H9 (cell line): ENCODE results near the gene ABCC12. TPM values are rescaled to one million over a fixed set of nuclear protein-coding genes. Genes with fewer than 3 reads are reported as not detected.
A peak's percentile ranks its signal among the peaks of the same experiment; 100 is the strongest.

Experiments
- DNase-seq: peaks from one replicate; pipeline ENCODE4 v3.0.0-alpha.2; 2017
- H2AFZ ChIP-seq: one replicate; pipeline ENCODE4 v1.6.1; 2013; ENCODE audit warnings: mild to moderate bottlenecking, low read length, control low read depth, moderate library complexity
- H2AK5ac ChIP-seq: 2 replicates; pipeline ENCODE4 v1.6.1; 2013; ENCODE audit warnings: low read length, control low read depth, mixed read lengths; ENCODE audit not compliant: insufficient read length
- H2BK120ac ChIP-seq: one replicate; pipeline ENCODE4 v1.6.1; 2013; ENCODE audit warnings: low read depth, mild to moderate bottlenecking, low read length, control low read depth, inconsistent platforms; ENCODE audit not compliant: poor library complexity, severe bottlenecking
- H2BK12ac ChIP-seq: 2 replicates; pipeline ENCODE4 v1.6.1; 2013; ENCODE audit warnings: low read length, control low read depth, mixed read lengths, low read depth; ENCODE audit not compliant: insufficient read length
- H2BK15ac ChIP-seq: 2 replicates; pipeline ENCODE4 v1.6.1; 2013; ENCODE audit warnings: low read depth, low read length, control low read depth
- H2BK20ac ChIP-seq: one replicate; pipeline ENCODE4 v1.6.1; 2013; ENCODE audit warnings: low read depth, mild to moderate bottlenecking, low read length, control low read depth, inconsistent platforms; ENCODE audit not compliant: poor library complexity, severe bottlenecking
- H2BK5ac ChIP-seq: 2 replicates; pipeline ENCODE4 v1.6.1; 2013; ENCODE audit warnings: low read length, control low read depth, mixed read lengths; ENCODE audit not compliant: insufficient read length
- H3K14ac ChIP-seq: 2 replicates; pipeline ENCODE4 v1.6.1; 2013; ENCODE audit warnings: low read length, control low read depth; ENCODE audit not compliant: insufficient read depth
- H3K18ac ChIP-seq: 2 replicates; pipeline ENCODE4 v1.6.1; 2013; ENCODE audit warnings: low read depth, mild to moderate bottlenecking, mixed read lengths, low read length, control low read depth; ENCODE audit not compliant: insufficient read length
- H3K23ac ChIP-seq: 2 replicates; pipeline ENCODE4 v1.6.1; 2013; ENCODE audit warnings: low read length, control low read depth, mixed read lengths, low read depth; ENCODE audit not compliant: insufficient read length
- H3K23me2 ChIP-seq: 2 replicates; pipeline ENCODE4 v1.6.1; 2013; ENCODE audit warnings: low read depth, mild to moderate bottlenecking, mixed read lengths, low read length, control low read depth; ENCODE audit not compliant: insufficient read length, poor library complexity, severe bottlenecking
- H3K27ac ChIP-seq: 2 replicates; pipeline ENCODE4 v1.5.1; 2013; ENCODE audit warnings: low read length, control low read depth, mixed read lengths, low read depth; ENCODE audit not compliant: insufficient read length
- H3K27me3 ChIP-seq: 2 replicates; pipeline ENCODE4 v1.6.1; 2013; ENCODE audit warnings: low read length, control low read depth, inconsistent platforms; ENCODE audit not compliant: insufficient read depth
- H3K4ac ChIP-seq: 2 replicates; pipeline ENCODE4 v1.6.1; 2013; ENCODE audit warnings: low read depth, mild to moderate bottlenecking, control low read depth, inconsistent platforms, low read length, moderate library complexity
- H3K4me1 ChIP-seq: 2 replicates; pipeline ENCODE4 v1.6.1; 2013; ENCODE audit warnings: low read length, control low read depth, inconsistent platforms; ENCODE audit not compliant: insufficient read depth
- H3K4me2 ChIP-seq: 2 replicates; pipeline ENCODE4 v1.6.1; 2013; ENCODE audit warnings: low read length, control low read depth, mixed read lengths; ENCODE audit not compliant: insufficient read length, insufficient read depth
- H3K56ac ChIP-seq: 2 replicates; pipeline ENCODE4 v1.6.1; 2013; ENCODE audit warnings: low read depth, mild to moderate bottlenecking, mixed read lengths, low read length, control low read depth; ENCODE audit not compliant: insufficient read length
- H3K79me1 ChIP-seq: 2 replicates; pipeline ENCODE4 v1.6.1; 2013; ENCODE audit warnings: low read depth, mild to moderate bottlenecking, moderate library complexity, low read length, control low read depth, inconsistent platforms; ENCODE audit not compliant: insufficient read depth, poor library complexity, severe bottlenecking
- H3K79me2 ChIP-seq: 2 replicates; pipeline ENCODE4 v1.6.1; 2013; ENCODE audit warnings: low read length, control low read depth, inconsistent platforms; ENCODE audit not compliant: insufficient read depth
- H3K9ac ChIP-seq: 2 replicates; pipeline ENCODE4 v1.6.1; 2013; ENCODE audit warnings: low read length, control low read depth, mixed read lengths; ENCODE audit not compliant: insufficient read length; ENCODE audit errors: extremely low read depth
- H3K9me3 ChIP-seq: one replicate; pipeline ENCODE4 v1.6.1; 2013; ENCODE audit warnings: low read depth, low read length, inconsistent platforms; ENCODE audit not compliant: control insufficient read depth
- H3T11ph ChIP-seq: one replicate; pipeline ENCODE4 v1.6.1; 2013; ENCODE audit warnings: mild to moderate bottlenecking, low read length, control low read depth, inconsistent platforms
- H4K20me1 ChIP-seq: one replicate; pipeline ENCODE4 v1.6.1; 2013; ENCODE audit not compliant: control insufficient read depth, insufficient read length, insufficient read depth
- H4K5ac ChIP-seq: 2 replicates; pipeline ENCODE4 v1.6.1; 2013; ENCODE audit warnings: low read depth, mild to moderate bottlenecking, mixed read lengths, low read length, control low read depth; ENCODE audit not compliant: insufficient read length
- H4K8ac ChIP-seq: replicated peaks from 2 replicates; pipeline ENCODE4 v1.6.1; 2013; ENCODE audit warnings: low read length, control low read depth, mixed read lengths, low read depth; ENCODE audit not compliant: insufficient read length
- H4K91ac ChIP-seq: 2 replicates; pipeline ENCODE4 v1.6.1; 2013; ENCODE audit warnings: low read depth, mild to moderate bottlenecking, moderate library complexity, mixed read lengths, low read length, control low read depth; ENCODE audit not compliant: insufficient read length
- H3K27ac Mint-ChIP-seq, 3 experiments: 2 replicates in 2 of 3; 3 replicates in 1 of 3; pipeline ENCODE4 v1.8.0; 2020 to 2021; ENCODE audit warnings: mixed read lengths in 3 of 3, mild to moderate bottlenecking in 1 of 3, moderate library complexity in 1 of 3
- H3K27me3 Mint-ChIP-seq: 2 replicates; pipeline ENCODE4 v1.8.0; 2021; ENCODE audit warnings: low read depth, mild to moderate bottlenecking, moderate library complexity, mixed read lengths
- H3K36me3 Mint-ChIP-seq, 3 experiments: 2 replicates in 2 of 3; 3 replicates in 1 of 3; pipeline ENCODE4 v1.8.0; 2020 to 2021; ENCODE audit warnings: low read depth in 3 of 3, mixed read lengths in 3 of 3; ENCODE audit not compliant: insufficient read depth in 1 of 3
- H3K4me1 Mint-ChIP-seq, 2 experiments: 2 replicates each; pipeline ENCODE4 v1.8.0; 2020; ENCODE audit warnings: mixed read lengths in 2 of 2
- H3K4me3 Mint-ChIP-seq, 2 experiments: 2 replicates in 1 of 2; 3 replicates in 1 of 2; pipeline ENCODE4 v1.8.0; 2020 to 2021; ENCODE audit warnings: mild to moderate bottlenecking in 2 of 2, mixed read lengths in 2 of 2, moderate library complexity in 1 of 2
- H3K9me3 Mint-ChIP-seq, 2 experiments: 2 replicates in 1 of 2; 3 replicates in 1 of 2; pipeline ENCODE4 v1.8.0; 2020; ENCODE audit warnings: mild to moderate bottlenecking in 2 of 2, mixed read lengths in 2 of 2, moderate library complexity in 1 of 2
- CTCF ChIP-seq: fragments of 200-600 bp; sonication (generic); conservative IDR thresholded peaks from 3 replicates; pipeline ENCODE4 v1.8.0; 2021; ENCODE audit warnings: antibody characterized with exemption, mild to moderate bottlenecking
- WGBS: extraction: QIAGEN DNeasy Blood & Tissue Kit; methylation state at CpG from one replicate; pipeline ENCODE4 v1.1.7; 2013; ENCODE audit warnings: missing lambda C conversion rate, low lambda C conversion rate, mixed read lengths; ENCODE audit not compliant: insufficient read length; ENCODE audit errors: extremely low coverage; 5-methylcytosine and 5-hydroxymethylcytosine counted together
- total RNA-seq: library from RNA; stranded (reverse); gene quantifications from 2 replicates; pipeline ENCODE4 v1.2.1, GENCODE V29; 2021

ABCC12 gene
- total RNA-seq, 1 experiment from 2014 or later = 0.09 TPM

GRCh38 chr16:48164907-48165715 lies 9.3 kb upstream of the ABCC12 start:
- Histone ChIP-seq H2AFZ (peak overlapping the region; percentile 11), H4K91ac (no peak overlapping the region), H3K56ac (no peak overlapping the region), H4K5ac (no peak overlapping the region), H3K79me2 (no peaks in the 10 kb centered on the region), H3K18ac (no peak overlapping the region), H3K14ac (no peak overlapping the region), H3K27me3 (no peaks in the 10 kb centered on the region), H2BK15ac (no peak overlapping the region), H2AK5ac (no peak overlapping the region), H3K23me2 (no peaks in the 10 kb centered on the region), H3K9me3 (no peaks in the 10 kb centered on the region), H4K20me1 (no peaks in the 10 kb centered on the region), H3T11ph (no peak overlapping the region), H2BK12ac (peak overlapping the region; percentile 82), H3K4ac (no peak overlapping the region), H4K8ac (no peak overlapping the region), H3K79me1 (no peaks in the 10 kb centered on the region), H3K9ac (no peak overlapping the region), H3K23ac (no peak overlapping the region), H2BK120ac (no peak overlapping the region), H2BK5ac (no peak overlapping the region), H3K4me1 (no peaks in the 10 kb centered on the region), H3K4me2 (no peak overlapping the region), H3K27ac (no peak overlapping the region), H2BK20ac (no peak overlapping the region)
- WGBS = no CpG with 5 or more reads among the region's 16 CpGs
- H3K4me3 Mint-ChIP-seq = no peak overlapping the region
- H3K27me3 Mint-ChIP-seq = peaks cover 4% of the 10 kb centered on the region; the same call in 1 of the 2 replicates
- peak; percentile 95 for TF ChIP-seq CTCF
- DNase-seq = peak; percentile 87
- H3K9me3 Mint-ChIP-seq = no peaks in the 10 kb centered on the region
- H3K36me3 Mint-ChIP-seq = no peaks in the 10 kb centered on the region; a peak in 1 of 7 replicates
- H3K4me1 Mint-ChIP-seq = peaks cover 10 to 17% of the 10 kb centered on the region in 2 experiments
- H3K27ac Mint-ChIP-seq = peak overlapping the region; percentile 7 to 86 (median 64); a peak in 5 of 7 replicates
